ENCODE measurements around the gene SSBP1. TPM values are rescaled to one million over a fixed set of nuclear protein-coding genes. Genes with fewer than 3 reads are reported as not detected.

Gene SSBP1
- total and polyA plus RNA-seq, 11 donors = 95.5 to 268 (median 104) TPM

DNA sequence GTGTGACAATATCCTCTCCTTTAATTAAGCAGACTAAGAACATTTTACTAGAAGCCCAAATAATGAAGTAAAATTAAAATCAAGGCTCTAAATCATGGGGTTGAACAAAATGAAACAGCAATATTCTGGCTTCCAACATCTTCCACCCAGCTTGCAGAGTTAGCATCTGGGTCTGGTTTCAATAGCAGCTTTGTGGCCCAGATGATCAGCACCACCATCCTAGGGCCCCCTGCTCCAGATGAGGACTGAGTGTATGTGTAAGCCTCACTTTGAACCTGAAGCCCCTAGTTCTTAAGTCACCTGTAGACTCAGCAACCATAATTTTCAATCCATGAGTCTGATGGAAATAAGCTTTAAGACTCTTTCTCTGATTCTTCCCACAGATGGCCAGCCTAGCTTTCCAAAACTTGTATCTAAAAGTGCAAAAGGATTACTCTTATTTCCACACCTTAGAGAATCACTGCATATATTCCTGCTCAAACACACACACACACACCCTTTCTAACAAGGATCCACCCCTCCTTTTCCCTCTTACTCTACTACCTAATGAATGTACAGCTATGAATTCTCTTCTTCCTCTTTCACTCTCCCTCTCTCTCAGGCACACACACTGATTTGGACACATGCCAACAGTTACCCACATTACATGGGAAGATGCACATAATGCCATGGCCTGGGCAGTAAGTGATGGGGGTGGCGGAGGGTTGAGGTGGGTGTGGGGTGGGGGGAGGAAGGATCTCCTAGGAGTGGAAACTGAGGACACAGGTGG lies 39.7 kb upstream of the SSBP1 start:
- no peak overlapping the region for H3K4me3 ChIP-seq
- DNase-seq = no peak
- H3K9me3 ChIP-seq = no peaks in the 10 kb centered on the region
- H3K36me3 ChIP-seq = no peaks in the 10 kb centered on the region
- ATAC-seq = no peak
- TF ChIP-seq POLR2A (IDR thresholded peaks at IDR 0.05) = no peak
- TF ChIP-seq, protein P1, sequence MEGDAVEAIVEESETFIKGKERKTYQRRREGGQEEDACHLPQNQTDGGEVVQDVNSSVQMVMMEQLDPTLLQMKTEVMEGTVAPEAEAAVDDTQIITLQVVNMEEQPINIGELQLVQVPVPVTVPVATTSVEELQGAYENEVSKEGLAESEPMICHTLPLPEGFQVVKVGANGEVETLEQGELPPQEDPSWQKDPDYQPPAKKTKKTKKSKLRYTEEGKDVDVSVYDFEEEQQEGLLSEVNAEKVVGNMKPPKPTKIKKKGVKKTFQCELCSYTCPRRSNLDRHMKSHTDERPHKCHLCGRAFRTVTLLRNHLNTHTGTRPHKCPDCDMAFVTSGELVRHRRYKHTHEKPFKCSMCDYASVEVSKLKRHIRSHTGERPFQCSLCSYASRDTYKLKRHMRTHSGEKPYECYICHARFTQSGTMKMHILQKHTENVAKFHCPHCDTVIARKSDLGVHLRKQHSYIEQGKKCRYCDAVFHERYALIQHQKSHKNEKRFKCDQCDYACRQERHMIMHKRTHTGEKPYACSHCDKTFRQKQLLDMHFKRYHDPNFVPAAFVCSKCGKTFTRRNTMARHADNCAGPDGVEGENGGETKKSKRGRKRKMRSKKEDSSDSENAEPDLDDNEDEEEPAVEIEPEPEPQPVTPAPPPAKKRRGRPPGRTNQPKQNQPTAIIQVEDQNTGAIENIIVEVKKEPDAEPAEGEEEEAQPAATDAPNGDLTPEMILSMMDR (IDR thresholded peaks at IDR 0.05) = no peak
- intact Hi-C loops (cut with DNase I) = loop anchor here in 2 of 10 donors (5.0 kb wide), 2 partner anchors 36 to 41 kb away; no protein-coding TSS in a partner anchor
- no peaks in the 10 kb centered on the region for H3K27me3 ChIP-seq
- H3K4me1 ChIP-seq = peaks cover 0 to 64% (median 27%) of the 10 kb centered on the region in 12 donors
- H3K27ac ChIP-seq = no peak overlapping the region
- WGBS, 4 donors = 96 to 100% (median 98%) methylated on average over 1 of the region's 1 CpG

DNA sequence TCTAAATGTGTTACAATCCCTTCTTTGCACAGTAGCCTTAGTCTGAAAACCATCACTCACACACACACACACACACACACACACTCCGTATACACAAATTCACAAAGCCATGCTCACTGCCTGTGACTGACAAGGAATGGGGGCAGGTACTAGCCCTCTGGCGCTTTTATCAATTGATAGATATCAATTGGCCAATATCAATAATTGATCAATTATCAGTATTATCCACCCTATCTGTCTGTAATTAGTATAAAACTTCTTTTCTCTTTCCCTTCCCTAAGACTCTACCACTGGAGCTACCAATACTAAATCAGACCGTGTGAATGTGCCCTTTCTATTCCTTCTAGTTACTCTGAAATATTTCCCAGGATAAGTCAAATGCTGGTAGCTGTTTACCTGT lies 38.3 kb upstream of the SSBP1 start:
- H3K9me3 ChIP-seq = no peaks in the 10 kb centered on the region
- peaks cover 0 to 64% (median 27%) of the 10 kb centered on the region in 12 donors for H3K4me1 ChIP-seq
- H3K27me3 ChIP-seq = no peaks in the 10 kb centered on the region
- no peaks in the 10 kb centered on the region for H3K36me3 ChIP-seq
- intact Hi-C loops (cut with DNase I) = loop anchor here in 3 of 10 donors (5.0 kb wide), 3 partner anchors 38 to 48 kb away; no protein-coding TSS in a partner anchor
- 74 to 84% (median 77%) methylated on average over 3 of the region's 3 CpGs for WGBS, 4 donors
- no peak for ATAC-seq
- H3K27ac ChIP-seq = no peak overlapping the region
- no peak for DNase-seq
- TF ChIP-seq, protein P1 (IDR thresholded peaks at IDR 0.05) = no peak
- no peak for TF ChIP-seq POLR2A (IDR thresholded peaks at IDR 0.05)
- no peak overlapping the region for H3K4me3 ChIP-seq

DNA sequence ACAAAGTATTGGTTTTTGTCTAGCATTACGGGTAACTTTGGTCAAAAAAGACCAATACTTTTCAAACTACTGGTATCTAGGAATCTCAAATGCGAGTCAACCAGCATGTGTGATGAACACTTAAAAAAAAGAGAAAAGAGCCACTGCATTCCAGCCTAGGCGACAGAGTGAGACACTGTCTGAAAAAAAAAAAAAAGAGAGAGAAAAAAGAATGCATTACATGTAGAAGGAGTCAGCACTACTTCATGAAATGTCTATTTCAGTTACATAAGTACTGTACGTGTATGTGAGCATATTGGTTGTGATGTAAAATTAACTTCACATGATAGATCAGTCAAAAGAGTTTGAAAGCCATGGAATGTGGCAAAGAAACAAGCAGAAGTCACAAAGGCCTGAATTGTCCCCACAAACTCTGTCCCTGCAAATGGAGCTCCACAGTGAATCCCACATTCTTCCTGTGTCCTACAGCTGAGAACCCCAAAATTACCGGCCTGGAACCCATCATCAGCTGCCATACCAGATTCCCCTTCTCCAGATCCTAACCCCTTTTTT lies 37.8 kb upstream of the SSBP1 start:
- Histone ChIP-seq H3K27me3 (no peaks in the 10 kb centered on the region), H3K36me3 (no peaks in the 10 kb centered on the region), H3K4me1 (peaks cover 0 to 62% (median 27%) of the 10 kb centered on the region in 12 donors), H3K9me3 (no peaks in the 10 kb centered on the region), H3K27ac (peak overlapping the region in 8 of 12 donors; percentile 9 to 90 (median 86)), H3K4me3 (peak overlapping the region in 10 of 12 donors; percentile 65 to 98 (median 86))
- ATAC-seq (no peak), DNase-seq (no peak)
- WGBS, 4 donors = 60 to 71% (median 64%) methylated on average over 5 of the region's 5 CpGs
- intact Hi-C loops (cut with DNase I) = loop anchor here in 1 of 10 donors (5.0 kb wide), 1 partner anchor 48 kb away; no protein-coding TSS in a partner anchor
- TF ChIP-seq, protein P1 (IDR thresholded peaks at IDR 0.05) = no peak
- no peak for TF ChIP-seq POLR2A (IDR thresholded peaks at IDR 0.05)

DNA sequence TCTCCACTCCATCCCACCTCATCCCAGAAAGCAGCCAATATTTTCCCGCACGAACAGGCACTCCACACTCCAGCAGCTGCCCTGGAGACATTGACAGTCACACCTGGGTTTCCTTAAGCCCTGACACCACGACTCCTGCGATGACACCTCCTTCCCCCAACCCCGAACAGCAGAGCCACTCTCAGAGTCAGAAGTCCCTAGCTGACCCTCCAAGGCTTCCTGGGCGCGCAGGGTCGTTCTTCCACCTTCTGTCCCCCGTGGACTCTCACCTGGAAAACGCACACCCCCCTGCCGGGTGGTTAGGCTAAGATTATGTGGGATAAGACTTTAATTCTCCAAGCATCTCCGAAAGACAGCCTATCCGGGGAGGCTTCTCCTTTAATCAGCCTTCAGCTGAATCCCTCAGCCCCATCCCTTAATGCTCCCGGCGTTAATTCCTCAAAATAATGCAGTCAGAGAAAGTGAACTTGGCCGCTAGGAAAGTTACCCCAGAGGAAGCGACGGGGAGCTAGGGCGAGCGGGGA lies 37.2 kb upstream of the SSBP1 start:
- 13 to 24% (median 17%) methylated on average over 18 to 20 of the region's 20 CpGs for WGBS, 4 donors
- no peak for DNase-seq
- no peaks in the 10 kb centered on the region for H3K9me3 ChIP-seq
- H3K4me3 ChIP-seq = peak overlapping the region; percentile 65 to 98 (median 82)
- ATAC-seq = peak in 3 of 4 donors; percentile 3 to 29 (median 19)
- H3K27ac ChIP-seq = peak overlapping the region; percentile 9 to 90 (median 86)
- H3K27me3 ChIP-seq = no peaks in the 10 kb centered on the region
- H3K4me1 ChIP-seq = peaks cover 0 to 57% (median 26%) of the 10 kb centered on the region in 12 donors
- intact Hi-C loops (cut with DNase I) = loop anchor here in 1 of 10 donors (5.0 kb wide), 1 partner anchor 49 kb away; no protein-coding TSS in a partner anchor
- no peaks in the 10 kb centered on the region for H3K36me3 ChIP-seq
- TF ChIP-seq, protein P1 (IDR thresholded peaks at IDR 0.05) = no peak
- TF ChIP-seq POLR2A (IDR thresholded peaks at IDR 0.05) = no peak

Data from heart left ventricle (tissue), 16 donors.